Measurements from ENCODE around the gene CTXND1. TPM values are rescaled to one million over a fixed set of nuclear protein-coding genes. Genes with fewer than 3 reads are reported as not detected.

The CTXND1 gene
- total RNA-seq, 1 experiment from 2014 or later = 0.04 TPM

GRCh38 chr15:80274554-80274953 is 22.5 kb upstream of the CTXND1 start (continued):
- TF ChIP-seq ATF2 (CRISPR knock-in tag; IDR thresholded peaks at IDR 0.05; ENCODE audit: borderline replicate concordance, low read depth) (no peak), NFYB (CRISPR knock-in tag; conservative IDR thresholded peaks at IDR 0.05; ENCODE audit: low read depth) (no peak), ZNF532 (CRISPR knock-in tag; IDR thresholded peaks at IDR 0.05; ENCODE audit: borderline replicate concordance) (no peak), E2F5 (CRISPR knock-in tag; IDR thresholded peaks at IDR 0.05) (no peak), MYBL2 (CRISPR knock-in tag; IDR thresholded peaks at IDR 0.05) (no peak)

GRCh38 chr15:80272987-80273386 is 21.0 kb upstream of the CTXND1 start:
- Mint-ChIP-seq H3K4me1 (no peaks in the 10 kb centered on the region), H3K27ac (no peak overlapping the region), H3K36me3 (no peaks in the 10 kb centered on the region), H3K9me3 (peaks cover 9% of the 10 kb centered on the region), H3K27me3 (ENCODE audit: low read depth) (peaks cover 10% of the 10 kb centered on the region), H3K4me3 (no peak overlapping the region)
- POLR2A ChIA-PET = no interaction called here
- DNase-seq (ENCODE audit: low spot score) = no peak
- no peak for TF ChIP-seq SP1 (CRISPR knock-in tag; conservative IDR thresholded peaks at IDR 0.05)
- no peak for ATAC-seq
- CTCF ChIA-PET = no interaction called here

- H3K4me1 Mint-ChIP-seq = no peaks in the 10 kb centered on the region
- ATAC-seq (no peak), DNase-seq (ENCODE audit: low spot score) (no peak)
- no peak overlapping the region for H3K4me3 Mint-ChIP-seq
- ChIA-PET CTCF (no interaction called here), POLR2A (no interaction called here)
- peaks cover 6% of the 10 kb centered on the region for H3K9me3 Mint-ChIP-seq
- H3K27ac Mint-ChIP-seq = no peak overlapping the region
- TF ChIP-seq OVOL2 (CRISPR knock-in tag; IDR thresholded peaks at IDR 0.05; ENCODE audit: borderline replicate concordance) (no peak), ZNF396 (CRISPR knock-in tag; IDR thresholded peaks at IDR 0.05; ENCODE audit: borderline replicate concordance) (no peak), RELA (CRISPR knock-in tag; IDR thresholded peaks at IDR 0.05; ENCODE audit: borderline replicate concordance) (no peak), RORB (CRISPR knock-in tag; IDR thresholded peaks at IDR 0.05) (no peak), TP53 (CRISPR knock-in tag; IDR thresholded peaks at IDR 0.05) (no peak), ESRRA (CRISPR knock-in tag; IDR thresholded peaks at IDR 0.05; ENCODE audit: borderline replicate concordance) (no peak), ZNF532 (CRISPR knock-in tag; IDR thresholded peaks at IDR 0.05; ENCODE audit: borderline replicate concordance) (no peak), ETV6 (CRISPR knock-in tag; IDR thresholded peaks at IDR 0.05) (no peak), E2F5 (CRISPR knock-in tag; IDR thresholded peaks at IDR 0.05) (no peak)
- no peaks in the 10 kb centered on the region for H3K36me3 Mint-ChIP-seq
- H3K27me3 Mint-ChIP-seq (ENCODE audit: low read depth) = peaks cover 22% of the 10 kb centered on the region
Observed at GRCh38 chr15:80270472-80270871, 18.5 kb upstream of the CTXND1 start.

Data from WTC11 (cell line).